ENCODE measurements around the gene DCXR. TPM values are rescaled to one million over a fixed set of nuclear protein-coding genes. Genes with fewer than 3 reads are reported as not detected.

The DCXR gene
- total RNA-seq: 155 and 162 TPM in 2 replicates

GRCh38 chr17:82037092-82037888 is at the start of gene DCXR:
Gene DCXR (minus strand): TSS chr17:82037697. CDS start chr17:82037682, 15 bp downstream.

DNA sequence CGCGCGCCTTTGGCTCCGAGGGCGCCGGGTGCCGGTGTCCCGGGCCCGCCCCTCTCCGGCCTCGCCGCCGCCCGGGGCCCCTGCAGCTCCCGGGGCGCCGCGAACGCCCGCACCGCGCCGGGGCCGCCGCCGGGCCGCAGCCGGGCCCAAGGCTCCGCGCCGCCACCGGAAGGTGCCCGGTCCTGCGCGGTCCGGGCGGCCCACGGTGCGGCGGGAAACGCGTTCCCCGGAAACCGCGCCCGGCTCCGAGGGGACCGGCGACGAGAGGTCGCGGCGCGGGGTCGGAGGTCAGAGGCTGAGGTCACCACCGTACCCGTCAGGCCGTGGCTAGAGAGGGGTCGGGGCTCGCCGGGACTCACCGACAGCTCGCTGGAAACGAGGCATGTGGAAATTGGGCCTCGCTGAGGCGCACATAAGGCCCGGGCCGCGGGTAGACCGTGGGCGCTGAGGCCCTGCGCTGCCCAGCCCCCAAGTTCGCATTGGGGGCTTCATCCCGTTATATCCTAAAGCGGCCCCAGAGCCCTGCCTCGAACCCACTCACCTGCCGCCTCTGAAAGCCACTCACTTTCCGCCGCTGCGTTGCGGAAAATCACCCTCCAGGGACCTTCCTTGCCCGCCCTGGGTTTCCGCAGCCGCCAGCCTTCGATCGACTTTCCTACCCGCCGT is 28.3 kb upstream of the DCXR start, which contains the start of gene DUS1L:
Gene DUS1L, minus strand, starts transcription at position 167 of the 666 bp plus-strand sequence. CDS start 745 bp downstream, outside the sequence.

GRCh38 chr17:82051776-82052637 is 14.5 kb upstream of the DCXR start, which contains the start of the genes GPS1 and RFNG:
Gene GPS1 (plus strand): TSS chr17:82051898. CDS start chr17:82051932, 34 bp downstream.
Gene RFNG (minus strand): TSS chr17:82051811. CDS start chr17:82051766, 45 bp downstream.

DNA sequence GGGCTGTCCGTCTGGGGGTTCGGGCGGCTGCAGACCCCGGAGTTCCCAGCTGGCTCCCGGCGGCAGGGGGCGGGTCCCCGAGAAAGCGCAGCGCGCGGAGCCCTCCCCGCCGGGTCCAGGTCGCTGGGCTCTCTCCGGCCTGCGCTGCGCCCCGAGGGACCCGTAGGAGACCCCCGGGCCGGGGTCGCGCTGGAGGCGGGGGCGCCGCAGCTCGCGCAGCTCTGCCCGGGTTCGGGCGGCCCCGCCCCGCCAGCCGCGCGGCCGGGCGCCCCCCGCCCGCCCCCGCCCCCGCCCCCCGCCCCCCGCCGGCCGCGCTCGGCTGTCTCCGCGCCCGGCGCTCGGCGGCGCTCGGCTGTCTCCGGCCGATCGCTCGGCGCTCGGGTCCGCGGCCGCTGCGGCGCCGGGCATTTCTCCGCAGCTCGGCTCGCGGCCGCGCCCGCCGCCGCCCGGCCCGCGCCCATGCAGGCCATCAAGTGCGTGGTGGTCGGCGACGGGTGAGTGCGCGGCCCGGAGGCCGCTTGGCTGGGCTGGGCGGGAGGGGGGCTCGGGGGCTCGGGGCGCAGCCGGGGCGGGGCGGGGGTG is 6.1 kb downstream of the DCXR start, which contains the start of gene RAC3:
Gene RAC3, plus strand, starts transcription at position 376 of the 582 bp plus-strand sequence. Its CDS starts 84 bp downstream, at position 460.

GRCh38 chr17:82022981-82023446 is 14.5 kb downstream of the DCXR start, which contains the start of gene LRRC45:
Gene LRRC45 (plus strand): TSS chr17:82023305. CDS start chr17:82023644, 339 bp downstream.

DNA sequence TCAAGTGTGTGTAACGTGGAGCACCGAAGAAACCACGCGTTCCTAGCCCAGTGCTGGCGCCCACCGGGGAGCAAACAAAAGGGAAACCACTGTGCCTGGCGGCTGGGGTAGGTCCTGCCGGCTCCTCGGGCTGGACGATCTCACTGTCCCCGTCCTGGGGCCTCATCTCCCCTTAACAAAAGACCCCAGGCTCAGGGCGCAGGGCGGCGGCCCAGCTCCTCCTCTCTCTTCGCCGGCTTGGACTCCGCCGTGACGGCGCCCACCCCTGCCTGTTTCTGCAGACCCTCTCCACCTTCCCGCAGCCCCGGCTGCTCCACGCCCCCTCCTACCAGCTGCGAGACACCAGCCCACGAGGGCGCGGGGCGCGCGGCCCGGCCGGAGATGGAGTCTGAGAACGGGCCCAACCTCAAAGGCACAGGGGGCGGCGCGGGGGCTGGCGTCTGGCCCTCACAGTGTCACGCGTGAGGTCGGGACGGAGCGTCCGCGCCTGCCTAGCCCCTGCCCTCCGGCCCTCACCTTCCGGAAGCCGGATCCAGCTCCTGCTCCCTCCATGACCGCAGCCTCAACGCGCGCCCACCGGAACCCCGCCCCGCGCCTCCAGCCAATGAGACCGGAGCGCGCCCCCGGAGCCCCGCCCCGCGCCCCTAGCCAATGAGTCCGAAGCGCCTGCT is 15.1 kb downstream of the DCXR start, which contains the start of gene CENPX:
Gene CENPX, minus strand, starts transcription at position 569 of the 671 bp plus-strand sequence. Its CDS starts 17 bp downstream, at position 552.

Other genes with a start within 250 kb of the DCXR start
- gene GCGR, start 233.5 kb downstream of the DCXR start, total RNA-seq: not detected in 2 replicates
- gene MCRIP1, start 204.4 kb downstream of the DCXR start, total RNA-seq: 131 and 139 TPM in 2 replicates
- gene PPP1R27, start 202.6 kb downstream of the DCXR start, total RNA-seq: not detected in 2 replicates
- 1,092 and 1,218 TPM in 2 replicates for gene P4HB, start 177.2 kb downstream of the DCXR start, total RNA-seq
- 498 and 540 TPM in 2 replicates for gene ARHGDIA, start 166.4 kb downstream of the DCXR start, total RNA-seq
- gene ALYREF, start 146.1 kb downstream of the DCXR start, total RNA-seq: 243 and 244 TPM in 2 replicates
- 306 and 308 TPM in 2 replicates for gene ANAPC11, start 146.0 kb downstream of the DCXR start, total RNA-seq
- gene NPB, start 135.5 kb downstream of the DCXR start, total RNA-seq: 1.3 TPM in 2 replicates
- 138 and 142 TPM in 2 replicates for gene PCYT2, start 126.3 kb downstream of the DCXR start, total RNA-seq
- 14.0 and 15.0 TPM in 2 replicates for gene SIRT7, start 119.5 kb downstream of the DCXR start, total RNA-seq
- 6.5 and 6.6 TPM in 2 replicates for gene MAFG, start 110.0 kb downstream of the DCXR start, total RNA-seq
- gene PYCR1, start 100.4 kb downstream of the DCXR start, total RNA-seq: 151 and 163 TPM in 2 replicates
- not detected in 2 replicates for gene MYADML2, start 90.5 kb downstream of the DCXR start, total RNA-seq
- gene NOTUM, start 76.5 kb downstream of the DCXR start, total RNA-seq: not detected in 2 replicates
- gene ASPSCR1, start 60.1 kb downstream of the DCXR start, total RNA-seq: 17.7 and 21.0 TPM in 2 replicates
- 135 and 149 TPM in 2 replicates for gene CENPX, start 14.8 kb downstream of the DCXR start, total RNA-seq
- 21.6 and 26.6 TPM in 2 replicates for gene LRRC45, start 14.4 kb downstream of the DCXR start, total RNA-seq
- 65.2 and 69.6 TPM in 2 replicates for gene RAC3, start 6.0 kb downstream of the DCXR start, total RNA-seq
- gene RFNG, start 14.1 kb upstream of the DCXR start, total RNA-seq: 42.0 and 45.8 TPM in 2 replicates
- gene GPS1, start 14.2 kb upstream of the DCXR start, total RNA-seq: 174 and 180 TPM in 2 replicates
- 58.7 and 59.5 TPM in 2 replicates for gene DUS1L, start 28.1 kb upstream of the DCXR start, total RNA-seq
- gene FASN, start 60.5 kb upstream of the DCXR start, total RNA-seq: 625 and 631 TPM in 2 replicates
- gene CCDC57, start 175.1 kb upstream of the DCXR start, total RNA-seq: 9.2 and 11.1 TPM in 2 replicates
- 201 and 213 TPM in 2 replicates for gene SLC16A3, start 191.3 kb upstream of the DCXR start, total RNA-seq
- 31.8 and 34.0 TPM in 2 replicates for gene CSNK1D, start 236.0 kb upstream of the DCXR start, total RNA-seq

Measured in bronchus fibroblast of lung (primary cell).